CD4-positive, alpha-beta T cell treated with Interleukin-12 subunit alpha and Interleukin-12 subunit beta, for 1 hour (primary cell): ENCODE data around the gene LRP5.
"Not testable (repeated sequence)": the region's sequence is repeated elsewhere in the genome, so short reads cannot be mapped to it uniquely, and the experiment has no call there.

ENCODE experiments used
- DNase-seq: peaks from one replicate; pipeline ENCODE4 v3.0.0-alpha.2; 2020

The LRP5 gene

DNA sequence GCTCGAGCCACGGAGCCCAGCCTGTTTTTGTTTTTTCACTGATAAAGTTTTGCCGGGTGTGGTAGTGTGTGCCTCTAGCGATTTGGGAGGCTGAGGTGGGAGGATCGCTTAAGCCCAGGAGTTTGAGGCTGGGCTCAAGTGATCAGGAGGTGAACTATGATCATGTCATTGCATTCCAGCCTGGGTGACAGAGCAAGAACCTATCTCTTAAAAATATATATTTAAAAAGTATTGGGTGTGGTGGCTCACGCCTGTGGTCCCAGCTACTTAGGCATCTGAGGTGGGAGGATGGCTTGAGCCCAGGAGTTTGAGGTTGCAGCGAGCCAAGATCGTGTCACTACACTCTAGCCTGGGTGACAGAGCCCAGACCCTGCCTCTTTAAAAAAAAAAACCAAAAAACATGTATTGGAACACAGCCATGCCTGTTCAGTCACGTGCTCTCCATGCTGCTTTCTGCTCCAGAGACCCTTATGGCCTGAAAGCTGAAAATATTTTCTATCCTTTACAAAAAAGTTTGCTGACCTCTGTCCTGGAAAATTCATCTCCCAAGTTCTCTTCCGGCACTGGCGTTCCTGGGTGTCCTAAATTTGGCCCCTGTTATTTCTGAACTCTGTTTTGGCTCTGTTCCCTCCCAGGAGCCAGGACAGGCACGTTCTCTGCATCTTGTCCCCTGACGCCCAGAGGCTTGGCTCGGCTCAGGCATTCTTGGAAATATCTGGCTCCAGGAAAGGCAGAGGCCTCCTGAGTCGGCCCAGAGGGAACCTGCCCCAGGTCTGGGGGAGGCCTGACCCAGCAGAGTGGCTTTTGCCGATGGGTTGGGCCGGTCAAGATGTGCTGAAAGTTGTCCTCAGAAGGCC lies 86.8 kb downstream of the LRP5 start:
- no peak for DNase-seq

DNA sequence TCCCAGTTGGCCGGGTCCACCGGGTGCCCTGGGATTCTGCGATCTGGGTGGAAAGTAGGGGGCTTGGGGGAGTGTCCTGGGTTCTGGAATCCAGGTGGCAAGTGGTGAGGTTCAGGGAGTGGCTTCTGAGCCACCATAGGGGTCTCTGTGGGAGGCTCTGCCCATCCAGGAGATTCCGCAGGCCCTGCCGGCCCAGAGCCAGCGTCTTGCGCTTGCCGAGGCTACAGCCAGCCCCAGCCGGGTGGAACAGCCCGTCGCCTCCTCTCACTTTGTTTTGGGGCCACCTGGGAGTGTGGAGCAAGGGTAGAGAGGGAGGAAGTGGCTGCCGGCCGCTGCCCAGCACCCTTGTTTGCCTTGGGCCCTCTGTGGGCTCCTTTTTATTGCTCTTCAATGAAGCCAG lies 87.5 kb downstream of the LRP5 start:
- DNase-seq, result no peak

DNA sequence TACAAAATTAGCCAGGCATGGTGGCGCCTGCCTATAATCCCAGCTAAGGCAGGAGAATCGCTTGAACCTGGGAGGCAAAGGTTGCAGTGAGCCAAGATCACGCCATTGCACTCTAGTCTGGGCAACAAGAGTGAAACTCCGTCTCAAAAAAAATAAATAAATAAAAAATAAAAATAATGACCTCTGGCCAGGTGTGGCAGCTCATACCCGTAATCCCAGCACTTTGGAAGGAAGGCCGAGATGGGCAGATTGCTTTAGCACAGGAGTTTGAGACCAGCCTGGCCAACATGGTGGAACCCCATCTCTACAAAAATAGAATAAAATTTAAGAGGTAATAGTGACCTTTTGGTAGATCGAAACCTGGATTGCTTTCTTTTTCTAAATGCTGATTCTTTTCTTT lies 88.2 kb downstream of the LRP5 start:
- DNase-seq, result not testable (repeated sequence)

DNA sequence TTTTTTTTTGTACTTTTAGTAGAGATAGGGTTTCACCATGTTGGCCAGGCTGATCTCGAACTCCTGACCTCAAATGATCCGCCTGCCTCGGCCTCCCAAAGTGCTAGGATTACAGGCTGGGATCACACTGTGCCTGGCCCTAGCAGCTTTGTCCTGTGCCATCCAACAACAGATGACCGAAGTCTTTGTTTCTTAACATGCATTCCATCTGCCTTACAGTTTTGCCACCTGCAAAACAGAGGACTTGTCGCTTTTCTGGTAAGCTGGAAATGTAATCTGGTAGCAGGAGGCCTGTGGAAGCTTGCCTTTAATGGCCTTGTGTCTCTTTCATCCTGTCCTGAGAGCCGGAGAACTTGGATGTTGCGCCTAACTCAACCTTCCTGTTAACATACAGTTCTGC lies 89.5 kb downstream of the LRP5 start:
- DNase-seq, result no peak

DNA sequence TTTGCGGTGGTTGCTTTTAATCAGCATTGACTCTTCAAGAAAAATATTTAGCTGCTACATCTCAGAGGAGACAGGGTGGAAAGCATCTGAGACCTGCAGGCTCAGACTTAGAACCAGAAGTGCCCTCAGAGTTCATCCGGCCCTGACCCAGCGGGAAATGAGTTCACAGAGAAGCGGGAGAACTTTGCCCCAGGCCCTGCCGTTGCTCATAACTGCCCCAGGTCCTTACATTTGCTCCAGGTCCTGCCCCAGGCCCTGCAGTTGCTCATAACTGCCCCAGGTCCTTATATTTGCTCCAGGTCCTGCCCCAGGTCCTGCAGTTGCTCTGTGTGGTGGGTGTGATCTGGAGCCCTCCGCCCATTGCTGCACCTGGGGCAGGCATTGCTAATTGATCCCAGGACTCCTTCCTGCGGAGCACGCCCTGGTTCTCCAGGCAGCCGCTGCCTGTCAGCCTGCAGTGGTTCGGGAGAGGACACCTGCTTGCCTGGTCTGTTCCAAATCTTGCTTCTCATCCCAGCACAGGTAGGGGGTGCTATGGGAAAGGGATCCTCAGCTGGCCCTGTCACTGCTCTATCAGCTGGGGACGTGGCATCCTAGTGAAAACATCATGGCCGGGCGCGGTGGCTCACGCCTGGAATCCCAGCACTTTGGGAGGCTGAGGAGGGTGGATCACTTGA lies 90.1 kb downstream of the LRP5 start:
- DNase-seq, result no peak

DNA sequence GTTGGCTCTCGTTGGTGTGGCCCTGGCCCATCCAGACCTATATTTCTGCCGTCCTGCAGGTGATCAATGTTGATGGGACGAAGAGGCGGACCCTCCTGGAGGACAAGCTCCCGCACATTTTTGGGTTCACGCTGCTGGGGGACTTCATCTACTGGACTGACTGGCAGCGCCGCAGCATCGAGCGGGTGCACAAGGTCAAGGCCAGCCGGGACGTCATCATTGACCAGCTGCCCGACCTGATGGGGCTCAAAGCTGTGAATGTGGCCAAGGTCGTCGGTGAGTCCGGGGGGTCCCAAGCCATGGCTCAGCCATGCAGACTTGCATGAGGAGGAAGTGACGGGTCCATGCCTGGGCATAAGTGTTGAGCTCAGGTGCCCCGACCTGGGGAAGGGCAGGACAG lies 91.0 kb downstream of the LRP5 start:
- DNase-seq, result no peak

DNA sequence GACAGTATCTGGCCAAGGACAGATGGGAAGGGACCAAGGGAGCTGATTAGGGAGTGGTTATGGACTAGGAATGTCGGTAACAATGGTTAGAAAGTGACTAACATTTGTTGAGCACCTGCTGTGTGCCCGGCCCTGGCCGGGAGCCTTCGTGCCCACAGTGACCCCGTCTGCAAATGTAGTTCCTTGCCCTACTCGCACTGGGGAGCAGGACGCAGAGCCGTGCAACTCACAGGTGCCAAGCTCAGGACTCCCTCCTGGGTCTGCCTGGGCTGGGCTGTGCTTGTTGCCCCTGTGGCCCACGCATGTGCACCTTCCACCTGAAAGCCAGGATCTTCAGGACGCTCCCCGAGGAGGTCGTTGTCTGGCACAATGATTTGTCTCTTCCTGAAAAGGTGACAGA lies 91.4 kb downstream of the LRP5 start:
- no peak for DNase-seq

DNA sequence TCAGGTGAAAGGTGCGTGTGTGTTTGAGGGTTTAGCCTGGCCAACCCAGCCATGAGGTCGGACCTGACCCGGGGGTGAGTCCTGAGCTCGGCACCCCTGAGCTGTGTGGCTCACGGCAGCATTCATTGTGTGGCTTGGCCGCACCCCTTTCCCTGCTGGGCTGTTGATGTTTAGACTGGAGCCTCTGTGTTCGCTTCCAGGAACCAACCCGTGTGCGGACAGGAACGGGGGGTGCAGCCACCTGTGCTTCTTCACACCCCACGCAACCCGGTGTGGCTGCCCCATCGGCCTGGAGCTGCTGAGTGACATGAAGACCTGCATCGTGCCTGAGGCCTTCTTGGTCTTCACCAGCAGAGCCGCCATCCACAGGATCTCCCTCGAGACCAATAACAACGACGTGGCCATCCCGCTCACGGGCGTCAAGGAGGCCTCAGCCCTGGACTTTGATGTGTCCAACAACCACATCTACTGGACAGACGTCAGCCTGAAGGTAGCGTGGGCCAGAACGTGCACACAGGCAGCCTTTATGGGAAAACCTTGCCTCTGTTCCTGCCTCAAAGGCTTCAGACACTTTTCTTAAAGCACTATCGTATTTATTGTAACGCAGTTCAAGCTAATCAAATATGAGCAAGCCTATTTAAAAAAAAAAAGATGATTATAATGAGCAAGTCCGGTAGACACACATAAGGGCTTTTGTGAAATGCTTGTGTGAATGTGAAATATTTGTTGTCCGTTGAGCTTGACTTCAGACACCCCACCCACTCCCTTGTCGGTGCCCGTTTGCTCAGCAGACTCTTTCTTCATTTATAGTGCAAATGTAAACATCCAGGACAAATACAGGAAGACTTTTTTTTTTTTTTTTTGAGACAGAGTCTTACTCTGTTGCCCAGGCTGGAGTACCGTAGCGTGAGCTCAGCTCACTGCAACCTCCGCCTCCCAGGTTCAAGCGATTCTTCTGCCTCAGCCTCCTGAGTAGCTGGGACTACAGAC lies 94.2 kb downstream of the LRP5 start:
- no peak for DNase-seq

DNA sequence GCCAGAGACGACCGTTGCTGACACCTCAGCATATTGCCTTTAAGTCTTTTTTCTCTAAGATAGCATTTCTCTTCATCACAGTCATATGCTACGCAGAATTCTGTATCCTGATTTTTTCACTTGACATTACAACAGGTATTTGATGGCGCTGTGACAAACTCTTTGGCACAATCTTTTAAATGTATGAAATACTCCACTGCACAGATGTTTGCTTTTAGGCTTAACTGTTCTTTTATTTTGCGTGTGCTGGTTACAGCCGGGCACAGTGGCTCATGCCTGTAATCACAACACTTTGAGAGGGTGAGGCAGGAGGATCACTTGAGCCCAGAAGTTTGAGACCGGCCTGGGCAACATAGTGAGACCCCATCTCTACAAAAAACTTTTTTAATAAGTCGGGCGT lies 96.1 kb downstream of the LRP5 start:
- no peak for DNase-seq

DNA sequence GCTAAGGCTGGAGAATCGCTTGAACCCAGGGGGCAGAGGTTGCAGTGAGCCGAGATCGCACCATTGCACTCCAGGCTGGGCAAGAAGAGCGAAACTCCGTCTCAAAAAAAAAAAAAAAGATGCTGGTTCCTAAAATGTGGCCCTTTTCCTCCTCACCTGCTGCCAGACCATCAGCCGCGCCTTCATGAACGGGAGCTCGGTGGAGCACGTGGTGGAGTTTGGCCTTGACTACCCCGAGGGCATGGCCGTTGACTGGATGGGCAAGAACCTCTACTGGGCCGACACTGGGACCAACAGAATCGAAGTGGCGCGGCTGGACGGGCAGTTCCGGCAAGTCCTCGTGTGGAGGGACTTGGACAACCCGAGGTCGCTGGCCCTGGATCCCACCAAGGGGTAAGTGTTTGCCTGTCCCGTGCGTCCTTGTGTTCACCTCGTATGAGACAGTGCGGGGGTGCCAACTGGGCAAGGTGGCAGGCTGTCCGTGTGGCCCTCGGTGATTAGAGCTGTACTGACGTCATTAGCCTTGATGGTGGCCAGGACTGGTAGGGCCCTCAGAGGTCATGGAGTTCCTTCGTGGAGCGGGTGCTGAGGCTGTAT lies 97.5 kb downstream of the LRP5 start:
- DNase-seq, result no peak

DNA sequence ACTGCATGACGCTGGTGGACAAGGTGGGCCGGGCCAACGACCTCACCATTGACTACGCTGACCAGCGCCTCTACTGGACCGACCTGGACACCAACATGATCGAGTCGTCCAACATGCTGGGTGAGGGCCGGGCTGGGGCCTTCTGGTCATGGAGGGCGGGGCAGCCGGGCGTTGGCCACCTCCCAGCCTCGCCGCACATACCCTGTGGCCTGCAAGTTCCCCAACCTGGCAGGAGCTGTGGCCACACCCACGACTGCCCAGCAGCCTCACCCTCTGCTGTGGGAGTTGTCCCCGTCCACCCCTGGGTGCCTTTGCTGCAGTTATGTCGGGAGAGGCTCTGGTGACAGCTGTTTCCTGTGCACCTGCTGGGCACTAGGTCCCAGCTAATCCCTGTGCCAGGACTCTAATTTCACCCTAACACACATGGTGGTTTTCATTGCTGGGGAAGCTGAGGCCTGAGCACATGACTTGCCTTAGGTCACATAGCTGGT lies 99.2 kb downstream of the LRP5 start:
- DNase-seq, result no peak

DNA sequence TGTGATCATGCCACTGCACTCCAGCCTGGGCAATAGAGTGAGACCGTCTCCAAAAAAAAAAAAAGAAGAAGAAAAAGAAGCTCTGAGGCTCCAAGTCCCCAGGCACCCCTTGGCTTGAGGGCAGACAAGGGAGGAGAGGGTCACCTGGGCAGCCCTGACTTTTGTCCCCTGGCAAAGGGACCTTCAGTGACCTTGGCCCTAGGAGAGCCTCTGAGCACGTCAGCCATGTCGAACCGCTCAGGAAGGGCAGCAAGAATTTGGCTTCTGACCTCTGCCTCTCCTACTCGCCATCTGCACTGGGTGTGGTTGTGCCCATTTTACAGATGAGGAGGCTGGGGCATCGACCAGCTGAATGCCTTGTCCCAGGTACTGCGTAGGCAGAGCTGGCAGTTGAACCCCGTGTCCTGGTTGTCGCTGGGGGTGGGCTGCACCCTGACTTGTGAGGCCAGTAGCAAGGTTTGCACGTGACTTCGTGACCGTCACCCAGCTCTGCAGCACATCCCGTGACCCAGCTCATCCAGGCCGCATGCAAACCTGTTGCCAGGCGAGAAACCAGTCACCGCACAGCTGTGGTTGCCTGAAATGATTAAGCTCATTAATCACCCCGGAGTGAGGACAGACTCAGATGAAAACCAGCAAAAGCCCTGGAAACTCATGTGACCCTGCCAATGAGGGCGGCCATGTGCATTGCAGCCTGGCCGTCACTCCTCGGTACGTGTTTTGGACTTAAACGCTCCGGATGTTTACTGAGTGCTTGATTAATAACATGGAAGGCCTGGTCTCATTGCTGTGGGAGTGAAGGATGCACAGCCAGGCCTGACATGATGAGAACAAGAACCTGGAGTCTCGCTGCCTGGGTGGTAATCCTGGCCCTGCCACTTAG lies 100.4 kb downstream of the LRP5 start:
- no peak for DNase-seq

DNA sequence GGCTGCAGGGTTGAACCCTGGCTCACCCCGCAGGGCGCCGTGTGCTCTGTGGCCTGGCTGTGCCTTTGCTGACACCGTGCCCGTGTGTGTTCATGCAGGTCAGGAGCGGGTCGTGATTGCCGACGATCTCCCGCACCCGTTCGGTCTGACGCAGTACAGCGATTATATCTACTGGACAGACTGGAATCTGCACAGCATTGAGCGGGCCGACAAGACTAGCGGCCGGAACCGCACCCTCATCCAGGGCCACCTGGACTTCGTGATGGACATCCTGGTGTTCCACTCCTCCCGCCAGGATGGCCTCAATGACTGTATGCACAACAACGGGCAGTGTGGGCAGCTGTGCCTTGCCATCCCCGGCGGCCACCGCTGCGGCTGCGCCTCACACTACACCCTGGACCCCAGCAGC lies 101.2 kb downstream of the LRP5 start:
- no peak for DNase-seq

DNA sequence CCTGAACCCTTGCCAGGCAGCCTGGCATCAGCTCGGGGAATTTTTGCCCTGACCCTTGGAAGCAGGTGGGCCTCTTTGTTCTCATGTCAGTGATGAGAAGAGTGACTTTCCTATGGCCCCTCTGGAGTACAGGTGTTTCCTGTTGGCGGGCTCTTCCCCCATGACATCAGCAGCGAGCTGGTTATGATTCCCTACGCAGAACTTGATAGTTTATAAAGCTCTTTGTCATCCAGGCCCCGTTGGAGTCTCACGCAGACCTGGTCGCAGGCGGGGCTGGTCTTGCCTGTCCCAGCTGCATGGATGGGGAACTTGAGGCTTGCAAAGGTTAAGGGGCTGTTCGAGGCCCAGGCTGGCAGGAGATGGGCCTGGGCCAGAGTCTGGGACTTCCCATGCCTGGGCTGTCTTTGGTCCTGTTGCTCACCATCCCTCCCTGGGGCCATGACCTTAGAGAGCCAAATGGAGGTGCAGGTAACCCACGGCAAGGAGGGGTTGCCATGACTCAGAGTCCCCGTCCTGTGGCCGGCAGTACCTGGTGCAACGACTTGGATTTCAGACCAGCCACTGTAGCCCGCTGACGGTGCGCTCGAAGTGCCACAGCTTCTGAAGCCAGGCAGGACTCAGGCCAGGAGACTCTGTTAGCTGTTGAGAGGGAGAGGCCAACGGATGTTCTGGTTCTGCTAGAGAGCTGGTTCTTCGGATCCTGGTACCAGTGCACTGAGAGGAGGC lies 102.3 kb downstream of the LRP5 start:
- no peak for DNase-seq

DNA sequence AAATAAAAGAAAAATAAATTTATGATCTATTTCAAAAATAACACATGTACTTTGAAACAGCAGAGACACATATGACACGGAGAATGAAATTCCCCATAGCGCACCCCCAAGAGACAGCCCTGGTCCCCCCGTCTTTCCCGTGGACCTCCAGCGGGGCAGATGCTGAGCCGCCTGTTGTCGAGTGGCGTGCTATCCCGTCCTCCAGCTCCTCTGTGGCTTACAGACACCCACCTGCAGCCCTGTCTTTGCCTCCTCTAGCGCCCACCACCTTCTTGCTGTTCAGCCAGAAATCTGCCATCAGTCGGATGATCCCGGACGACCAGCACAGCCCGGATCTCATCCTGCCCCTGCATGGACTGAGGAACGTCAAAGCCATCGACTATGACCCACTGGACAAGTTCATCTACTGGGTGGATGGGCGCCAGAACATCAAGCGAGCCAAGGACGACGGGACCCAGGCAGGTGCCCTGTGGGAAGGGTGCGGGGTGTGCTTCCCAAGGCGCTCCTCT lies 103.7 kb downstream of the LRP5 start:
- no peak for DNase-seq

DNA sequence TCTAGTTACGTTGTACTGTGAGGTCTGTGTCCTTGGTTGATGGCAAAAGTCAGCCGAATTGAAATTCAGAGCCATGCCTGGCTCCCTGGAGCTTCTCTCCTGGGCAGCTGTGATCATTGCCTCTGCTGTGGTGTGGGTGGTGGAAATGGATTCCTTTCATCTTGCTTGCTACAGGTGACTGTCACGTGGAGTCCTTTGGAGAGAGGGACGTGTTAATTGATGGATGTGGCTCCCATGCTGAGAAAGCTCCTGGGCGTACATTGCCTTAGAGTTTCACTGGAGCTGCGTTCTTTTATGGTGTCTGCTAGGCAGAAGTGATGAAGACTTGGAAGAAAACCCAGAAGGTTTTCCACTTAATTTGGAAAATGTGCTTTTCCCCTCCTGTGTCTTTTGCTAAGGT lies 106.3 kb downstream of the LRP5 start:
- no peak for DNase-seq

DNA sequence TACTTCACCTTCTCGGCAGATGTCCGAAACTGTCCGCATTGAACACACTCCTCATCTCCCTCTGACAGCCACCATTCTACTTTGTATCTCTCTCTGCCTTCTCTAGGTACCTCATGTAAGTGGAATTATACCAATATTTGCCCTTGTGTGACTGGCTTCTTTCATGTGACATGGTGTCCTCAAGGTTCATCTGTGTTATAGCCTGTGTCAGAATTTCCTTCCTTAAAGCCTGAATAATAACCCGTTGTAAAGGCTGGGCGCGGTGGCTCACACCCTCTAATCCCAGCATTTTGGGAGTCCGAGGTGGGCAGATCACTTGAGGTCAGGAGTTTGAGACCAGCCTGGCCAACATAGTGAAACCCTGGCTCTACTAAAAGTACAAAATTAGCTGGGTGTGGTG lies 107.8 kb downstream of the LRP5 start:
- no peak for DNase-seq

DNA sequence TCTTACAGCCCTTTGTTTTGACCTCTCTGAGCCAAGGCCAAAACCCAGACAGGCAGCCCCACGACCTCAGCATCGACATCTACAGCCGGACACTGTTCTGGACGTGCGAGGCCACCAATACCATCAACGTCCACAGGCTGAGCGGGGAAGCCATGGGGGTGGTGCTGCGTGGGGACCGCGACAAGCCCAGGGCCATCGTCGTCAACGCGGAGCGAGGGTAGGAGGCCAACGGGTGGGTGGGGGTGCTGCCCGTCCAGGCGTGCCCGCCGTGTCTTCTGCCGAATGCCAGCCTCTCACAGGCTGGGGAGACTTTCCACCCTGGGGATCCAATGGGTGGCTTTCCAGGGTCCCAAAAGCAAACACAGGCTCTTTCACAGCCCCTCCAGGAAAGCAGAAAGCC lies 111.1 kb downstream of the LRP5 start:
- DNase-seq, result no peak

DNA sequence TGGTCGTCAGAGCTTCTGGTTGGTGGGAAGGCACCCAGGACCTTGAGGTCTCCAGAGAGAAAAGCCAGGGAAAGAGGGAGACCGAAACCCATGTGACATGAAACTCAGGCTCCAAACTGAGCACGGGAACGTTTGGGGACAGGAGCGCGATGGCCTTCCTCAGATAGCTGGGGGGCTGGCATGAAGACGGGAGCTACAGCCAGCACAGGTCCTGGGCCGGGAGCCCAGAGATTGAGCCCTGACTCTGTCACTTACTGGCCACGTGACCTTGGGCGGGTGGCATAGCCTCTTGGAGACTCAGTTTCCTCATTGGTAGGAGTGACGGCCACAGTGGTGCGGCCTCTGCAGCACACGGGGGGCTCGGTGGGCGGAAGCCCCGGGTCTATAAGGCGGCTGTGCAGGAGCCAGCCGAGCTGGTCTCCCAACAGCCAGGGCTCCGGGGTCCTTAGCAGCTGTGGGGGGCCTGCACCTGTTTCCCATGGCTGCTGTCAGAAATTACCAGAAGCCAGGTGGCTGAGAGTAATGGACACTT lies 111.8 kb downstream of the LRP5 start:
- DNase-seq, result no peak
